ENCODE data around the gene SRPK2.

The SRPK2 gene

GRCh38 chr7:105177026-105177425, 211.7 kb downstream of the SRPK2 start:
- H3K4me1 ChIP-seq (ENCODE audit: control insufficient read depth, insufficient read depth, low read length): peaks cover 6% of the 10 kb centered on the region; the same call in 1 of the 2 replicates
- H3K9me3 ChIP-seq (ENCODE audit: control insufficient read depth, insufficient read depth, low read depth, low read length): no peaks in the 10 kb centered on the region
- ChIA-PET POLR2A (no interaction called here), CTCF (interaction anchor here (0.6 to 0.7 kb wide), 2 partner anchors 126 to 192 kb away, joined by 3 read pairs; no protein-coding TSS in a partner anchor)
- H3K4me3 ChIP-seq (ENCODE audit: low read depth, low read length): no peak overlapping the region
- H3K36me3 ChIP-seq (ENCODE audit: control insufficient read depth in 2 of 2, insufficient read depth in 1 of 2, low read length in 2 of 2): no peaks in the 10 kb centered on the region
- H3K27ac ChIP-seq (ENCODE audit: extremely low read depth, low read depth, low read length): no peak overlapping the region
- TF ChIP-seq ZNF19 (tag by site-specific recombination; IDR thresholded peaks at IDR 0.05; ENCODE audit: low read depth) (no peak), ZNF670 (tag by site-specific recombination; IDR thresholded peaks at IDR 0.05; ENCODE audit: low read depth) (no peak), ZNF600 (tag by site-specific recombination; IDR thresholded peaks at IDR 0.05) (no peak), ZBTB48 (tag by site-specific recombination; IDR thresholded peaks at IDR 0.05) (no peak), ZNF140 (tag by site-specific recombination; IDR thresholded peaks at IDR 0.05) (no peak), ZNF121 (tag by site-specific recombination; IDR thresholded peaks at IDR 0.05) (no peak), YY2 (tag by site-specific recombination; IDR thresholded peaks at IDR 0.05) (no peak), ZNF350 (tag by site-specific recombination; IDR thresholded peaks at IDR 0.05) (no peak), ZFP3 (tag by site-specific recombination; IDR thresholded peaks at IDR 0.05; ENCODE audit: low read depth) (no peak), ZNF610 (tag by site-specific recombination; IDR thresholded peaks at IDR 0.05; ENCODE audit: borderline replicate concordance) (no peak), ZNF138 (tag by site-specific recombination; IDR thresholded peaks at IDR 0.05; ENCODE audit: borderline replicate concordance) (no peak), ZNF48 (tag by site-specific recombination; IDR thresholded peaks at IDR 0.05) (no peak), AEBP2 (tag by site-specific recombination; IDR thresholded peaks at IDR 0.05; ENCODE audit: borderline replicate concordance) (no peak), HOXC10 (CRISPR knock-in tag; IDR thresholded peaks at IDR 0.05) (no peak), ZNF560 (tag by site-specific recombination; IDR thresholded peaks at IDR 0.05; ENCODE audit: borderline replicate concordance) (no peak), ZNF223 (tag by site-specific recombination; IDR thresholded peaks at IDR 0.05) (no peak), ZNF544 (tag by site-specific recombination; IDR thresholded peaks at IDR 0.05) (no peak), ZNF341 (tag by site-specific recombination; IDR thresholded peaks at IDR 0.05; ENCODE audit: low read depth) (no peak)

GRCh38 chr7:105173586-105173985, 215.1 kb downstream of the SRPK2 start:
- H3K4me1 ChIP-seq (ENCODE audit: control insufficient read depth, insufficient read depth, low read length): peaks cover 6% of the 10 kb centered on the region; the same call in 1 of the 2 replicates
- H3K4me3 ChIP-seq (ENCODE audit: low read depth, low read length): no peak overlapping the region
- POLR2A ChIA-PET: no interaction called here
- CTCF ChIA-PET: no interaction called here
- no peaks in the 10 kb centered on the region for H3K9me3 ChIP-seq (ENCODE audit: control insufficient read depth, insufficient read depth, low read depth, low read length)
- no peak overlapping the region for H3K27ac ChIP-seq (ENCODE audit: extremely low read depth, low read depth, low read length)
- TF ChIP-seq ZNF362 (tag by site-specific recombination; IDR thresholded peaks at IDR 0.05) (0 out of 2 replicates have a peak, but pooled peaks have one; percentile 14), PRDM6 (tag by site-specific recombination; IDR thresholded peaks at IDR 0.05) (peak; percentile 34; the same call in 1 of the 2 replicates), GLIS1 (tag by site-specific recombination; IDR thresholded peaks at IDR 0.05) (no peak)
- H3K36me3 ChIP-seq (ENCODE audit: control insufficient read depth in 2 of 2, insufficient read depth in 1 of 2, low read length in 2 of 2): no peaks in the 10 kb centered on the region; a peak in 1 of 3 replicates

All from HEK293 (cell line).